HG03469 (cell line): ENCODE data around the gene TWF1.
"Not testable (repeated sequence)": the region's sequence is repeated elsewhere in the genome, so short reads cannot be mapped to it uniquely, and the experiment has no call there.

ENCODE experiments used
- ATAC-seq: cut with Tn5 transposase; IDR thresholded peaks from one replicate; pipeline ENCODE4 v1.9.1; 2021; ENCODE audit warnings: mild to moderate bottlenecking, moderate library complexity, moderate number of reproducible peaks; ENCODE audit not compliant: unreplicated experiment

Gene TWF1

GRCh38 chr12:43806737-43807072 is 588 bp upstream of the TWF1 start:
- ATAC-seq: no peak

GRCh38 chr12:43805149-43805859 is 813 bp downstream of the TWF1 start:
- no peak for ATAC-seq

- no peak for ATAC-seq
Measured at GRCh38 chr12:43797561-43798217, 8.4 kb downstream of the TWF1 start.

- no peak for ATAC-seq
Measured at GRCh38 chr12:43795716-43796280, 10.3 kb downstream of the TWF1 start.

- no peak for ATAC-seq
Measured at GRCh38 chr12:43789941-43790340, 16.2 kb downstream of the TWF1 start.

- ATAC-seq: no peak
Measured at GRCh38 chr12:43786899-43787693, 19.0 kb downstream of the TWF1 start.

GRCh38 chr12:43776498-43776897 is 29.6 kb downstream of the TWF1 start:
- no peak for ATAC-seq

- ATAC-seq: no peak
Measured at GRCh38 chr12:43766291-43766690, 39.8 kb downstream of the TWF1 start.

GRCh38 chr12:43764528-43764927 is 41.6 kb downstream of the TWF1 start:
- no peak for ATAC-seq

GRCh38 chr12:43763769-43764168 is 42.3 kb downstream of the TWF1 start:
- ATAC-seq: no peak

GRCh38 chr12:43762596-43762995 is 43.5 kb downstream of the TWF1 start:
- ATAC-seq: no peak

GRCh38 chr12:43761500-43761899 is 44.6 kb downstream of the TWF1 start:
- ATAC-seq: no peak

GRCh38 chr12:43760396-43760795 is 45.7 kb downstream of the TWF1 start:
- ATAC-seq: no peak

GRCh38 chr12:43758728-43759563 is 47.2 kb downstream of the TWF1 start, which contains the start of the genes IRAK4 and PUS7L:
IRAK4 (plus strand) TSS chr12:43758951; CDS start chr12:43768112, 9,161 bp downstream.
PUS7L (minus strand) TSS chr12:43758790; CDS start chr12:43755245, 3,545 bp downstream.
- ATAC-seq: peak; percentile 97

- ATAC-seq: no peak
Measured at GRCh38 chr12:43758247-43758727, 47.8 kb downstream of the TWF1 start.

- ATAC-seq: no peak
Measured at GRCh38 chr12:43754015-43754414, 52.1 kb downstream of the TWF1 start.

GRCh38 chr12:43751360-43751759 is 54.8 kb downstream of the TWF1 start:
- not testable (repeated sequence) for ATAC-seq

- no peak for ATAC-seq
Measured at GRCh38 chr12:43750814-43751213, 55.3 kb downstream of the TWF1 start.

GRCh38 chr12:43749016-43749415 is 57.1 kb downstream of the TWF1 start:
- no peak for ATAC-seq

- no peak for ATAC-seq
Measured at GRCh38 chr12:43744826-43745225, 61.3 kb downstream of the TWF1 start.
